ENCODE results near the gene REXO1.

The REXO1 gene

DNA sequence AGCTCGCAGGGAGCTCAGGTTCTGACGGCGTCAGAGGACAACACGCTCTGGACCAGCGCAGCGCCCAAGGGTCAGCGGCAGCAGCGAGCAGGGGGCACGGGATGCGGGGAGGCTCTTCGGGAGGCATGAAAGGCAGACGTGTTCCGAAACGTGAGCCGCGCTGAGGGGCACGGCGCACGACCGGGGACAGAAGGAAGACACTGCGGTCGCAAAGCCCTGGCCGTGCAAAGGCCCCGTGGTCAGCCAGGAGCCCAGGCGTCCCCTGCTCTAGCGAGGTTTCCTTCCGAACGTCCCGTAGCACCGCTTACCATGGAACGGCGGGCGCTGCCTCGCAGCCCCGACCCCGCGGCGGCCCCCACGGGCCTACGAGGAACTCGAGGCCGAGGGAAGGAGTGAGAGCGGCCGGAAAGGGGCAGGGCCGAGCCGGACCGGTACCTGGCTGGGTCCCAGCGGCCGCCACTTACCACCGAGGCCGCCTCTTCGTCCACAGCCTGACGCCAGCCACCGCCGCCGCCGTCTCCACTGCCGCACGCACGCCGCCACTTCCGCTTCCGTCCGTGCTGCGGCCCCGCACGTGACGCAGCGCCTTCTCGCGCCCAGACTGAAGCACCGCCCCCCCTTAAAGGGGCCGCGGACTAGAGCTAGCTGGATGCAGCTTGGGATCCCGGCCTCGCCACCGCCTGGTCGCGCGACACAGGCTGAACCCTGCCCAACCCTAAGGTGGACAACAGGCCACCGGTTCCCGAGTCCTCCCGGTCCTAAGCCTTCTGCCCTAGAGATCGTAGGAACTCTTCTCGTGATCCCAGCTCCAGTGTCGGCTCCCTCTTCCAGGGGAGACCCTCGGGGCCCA lies 27.6 kb upstream of the REXO1 start:
- peak; percentile 93 for DNase-seq (ENCODE audit: low spot score)

- DNase-seq (ENCODE audit: low spot score), result peak; percentile 50
Observed at GRCh38 chr19:1875265-1875645, 27.0 kb upstream of the REXO1 start.

DNA sequence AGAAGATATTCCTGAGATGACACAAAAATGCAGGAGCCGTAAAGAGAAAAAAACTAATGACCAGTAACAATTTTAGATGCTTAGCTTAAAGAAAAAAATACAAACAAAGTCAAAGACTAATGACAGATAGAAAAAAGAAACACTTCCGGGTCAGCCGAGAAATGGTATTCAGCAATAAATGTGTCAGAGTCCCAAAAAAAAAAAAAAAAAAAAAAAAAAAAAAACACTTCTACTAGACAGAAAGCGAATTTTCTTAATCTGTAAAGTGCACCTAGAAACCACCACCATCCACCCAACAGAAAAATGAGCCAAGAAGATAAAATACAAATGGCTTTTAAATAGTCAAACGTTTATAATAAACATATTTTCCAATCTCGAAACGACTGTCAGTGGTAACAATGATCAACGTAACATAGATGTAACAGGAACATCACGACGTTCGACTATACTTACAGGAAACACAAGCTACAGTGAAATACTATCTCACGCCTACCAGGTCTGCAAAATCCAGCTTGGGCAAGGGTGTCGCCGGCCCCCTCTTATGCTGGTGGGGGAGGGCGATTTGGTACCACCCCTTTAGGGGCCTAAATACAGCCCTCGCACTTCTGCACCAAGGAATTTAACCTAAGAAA lies 26.4 kb upstream of the REXO1 start:
- DNase-seq (ENCODE audit: low spot score), result peak; percentile 59

DNA sequence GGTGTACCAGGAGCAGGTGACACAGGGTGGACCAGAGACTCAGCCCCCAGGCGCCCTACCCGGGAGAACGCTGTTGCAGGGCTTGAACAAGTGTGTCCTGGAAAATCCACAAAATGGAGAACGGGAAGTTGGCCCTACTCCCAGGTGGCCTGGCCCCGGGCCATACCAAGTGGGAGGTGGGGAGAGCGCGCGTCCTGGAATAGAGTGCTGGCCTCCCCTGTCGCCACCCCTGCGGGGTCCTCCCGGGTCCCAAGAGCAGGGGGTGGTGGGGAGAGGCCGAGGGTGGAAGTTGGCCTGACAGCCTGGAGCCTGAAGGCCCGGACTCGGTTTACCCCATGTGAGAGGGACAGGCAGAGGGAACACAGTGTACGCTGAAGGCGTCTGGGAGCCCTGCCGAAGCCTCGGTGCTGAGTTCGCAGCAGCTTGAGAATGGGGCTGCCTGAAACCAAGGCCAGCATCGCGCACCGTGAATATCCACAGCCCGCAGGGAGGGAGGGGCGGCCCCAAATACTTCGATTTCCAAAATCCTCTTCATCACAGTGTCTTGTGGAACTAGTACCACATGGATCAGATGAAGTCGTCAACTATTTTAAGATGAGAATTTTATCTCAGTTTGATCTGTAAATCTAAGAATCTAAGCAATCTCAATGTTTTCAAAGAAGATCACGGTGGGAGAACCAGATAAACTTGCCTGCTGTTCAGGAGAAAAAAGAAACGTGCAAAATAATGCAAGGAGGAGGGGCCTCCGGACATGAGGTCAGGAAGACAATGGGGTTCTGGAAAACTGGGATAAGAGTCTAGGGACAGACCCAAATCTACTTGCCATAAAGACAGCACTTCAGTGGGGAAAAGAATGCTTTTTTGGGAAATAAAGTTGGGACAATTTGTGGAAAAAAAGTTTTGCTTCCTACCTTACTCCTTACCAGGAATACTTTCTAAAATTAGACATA lies 25.5 kb upstream of the REXO1 start:
- DNase-seq (ENCODE audit: low spot score), result no peak

GRCh38 chr19:1872807-1873523 lies 24.7 kb upstream of the REXO1 start:
- no peak for DNase-seq (ENCODE audit: low spot score)

- DNase-seq (ENCODE audit: low spot score), result no peak
Observed at GRCh38 chr19:1871630-1872029, 23.3 kb upstream of the REXO1 start.

GRCh38 chr19:1871140-1871597 lies 22.9 kb upstream of the REXO1 start:
- DNase-seq (ENCODE audit: low spot score), result no peak

- DNase-seq (ENCODE audit: low spot score), result no peak
Observed at GRCh38 chr19:1868971-1869370, 20.7 kb upstream of the REXO1 start.

DNA sequence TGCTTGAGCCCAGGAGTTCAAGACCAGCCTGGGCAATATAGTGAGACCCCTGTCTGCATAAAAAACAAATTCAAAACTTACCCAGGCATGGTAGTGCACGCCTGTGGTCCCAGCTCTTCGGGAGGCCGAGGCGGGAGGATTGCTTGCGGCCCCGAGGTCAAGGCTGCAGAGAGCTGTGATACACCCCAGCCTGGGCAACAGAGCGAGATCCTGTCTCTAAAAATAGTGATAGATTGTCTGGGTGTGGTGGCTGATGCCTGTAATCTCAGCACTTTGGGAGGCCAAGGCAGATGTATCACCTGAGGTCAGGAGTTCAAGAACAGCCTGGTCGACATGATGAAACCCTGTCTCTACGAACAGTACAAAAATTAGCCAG lies 19.1 kb upstream of the REXO1 start:
- no peak for DNase-seq (ENCODE audit: low spot score)

DNA sequence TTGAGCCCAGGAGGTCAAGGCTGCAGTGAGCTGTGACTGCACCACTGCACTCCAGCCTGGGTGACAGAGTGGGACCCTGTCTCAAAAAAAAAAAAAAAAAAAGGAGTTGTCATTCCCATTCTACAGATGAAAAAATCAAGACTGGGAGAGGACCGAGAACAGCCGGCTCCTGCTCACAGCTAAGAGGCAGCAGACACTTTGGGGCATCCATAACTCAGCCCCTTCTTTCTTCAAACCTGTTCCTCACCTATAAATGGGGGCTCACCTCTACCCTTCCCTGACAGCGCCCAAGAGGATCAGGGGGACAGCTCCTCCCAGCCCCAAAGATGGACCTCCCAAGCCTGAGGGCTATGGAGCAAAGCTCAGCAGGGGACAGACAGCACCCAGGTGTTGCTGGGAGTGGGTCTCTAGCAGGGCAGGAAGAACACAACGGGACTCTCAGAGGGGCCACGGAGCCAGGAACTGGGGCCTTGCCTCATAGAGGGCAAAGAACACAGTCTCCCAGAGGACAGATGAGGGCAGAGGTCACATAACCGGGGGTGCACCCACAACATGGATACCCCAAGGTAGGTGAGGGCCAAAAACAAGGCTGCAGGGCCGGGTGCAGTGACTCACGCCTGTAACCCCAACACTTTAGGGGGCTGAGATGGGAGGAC lies 18.5 kb upstream of the REXO1 start:
- DNase-seq (ENCODE audit: low spot score), result no peak

DNA sequence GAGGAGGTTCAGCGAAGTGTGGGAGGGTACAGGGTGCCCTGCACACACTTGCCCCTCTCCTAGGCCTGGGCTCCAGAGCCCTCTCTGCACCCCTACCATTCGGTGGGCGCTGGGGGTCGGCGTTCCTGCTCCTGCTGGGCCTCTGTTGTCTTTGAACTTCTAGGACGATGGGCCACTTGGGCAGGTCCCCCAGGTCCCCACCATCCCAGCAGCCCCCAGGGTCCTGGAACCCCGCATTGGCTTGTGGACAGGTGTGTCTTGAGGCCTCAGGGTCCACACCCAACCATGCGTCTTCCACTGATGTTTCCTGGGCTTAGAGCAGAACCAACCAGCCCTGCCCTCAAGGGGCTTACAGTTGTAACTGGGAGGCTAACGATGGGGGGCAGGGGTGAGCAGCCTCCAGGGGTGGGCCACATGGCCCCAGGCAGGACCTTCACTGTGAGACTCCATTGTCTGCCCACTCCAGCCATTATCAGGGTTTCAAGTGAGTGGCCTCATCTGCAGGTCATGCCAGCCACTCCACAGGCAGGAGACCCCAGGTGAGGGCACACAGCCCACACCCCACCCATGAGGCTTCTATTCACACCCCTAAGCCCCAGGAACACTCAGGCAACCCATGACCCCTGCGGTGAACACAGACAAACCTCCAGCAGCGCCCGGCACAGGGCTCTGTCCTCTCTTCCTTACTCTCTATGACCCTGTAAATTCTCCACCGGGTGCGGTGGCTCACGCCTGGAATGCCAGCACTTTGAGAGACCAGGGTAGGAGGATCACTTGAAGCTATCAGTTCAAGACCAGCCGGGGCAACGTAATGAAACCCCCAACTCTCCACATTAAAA lies 17.1 kb upstream of the REXO1 start:
- no peak for DNase-seq (ENCODE audit: low spot score)

DNA sequence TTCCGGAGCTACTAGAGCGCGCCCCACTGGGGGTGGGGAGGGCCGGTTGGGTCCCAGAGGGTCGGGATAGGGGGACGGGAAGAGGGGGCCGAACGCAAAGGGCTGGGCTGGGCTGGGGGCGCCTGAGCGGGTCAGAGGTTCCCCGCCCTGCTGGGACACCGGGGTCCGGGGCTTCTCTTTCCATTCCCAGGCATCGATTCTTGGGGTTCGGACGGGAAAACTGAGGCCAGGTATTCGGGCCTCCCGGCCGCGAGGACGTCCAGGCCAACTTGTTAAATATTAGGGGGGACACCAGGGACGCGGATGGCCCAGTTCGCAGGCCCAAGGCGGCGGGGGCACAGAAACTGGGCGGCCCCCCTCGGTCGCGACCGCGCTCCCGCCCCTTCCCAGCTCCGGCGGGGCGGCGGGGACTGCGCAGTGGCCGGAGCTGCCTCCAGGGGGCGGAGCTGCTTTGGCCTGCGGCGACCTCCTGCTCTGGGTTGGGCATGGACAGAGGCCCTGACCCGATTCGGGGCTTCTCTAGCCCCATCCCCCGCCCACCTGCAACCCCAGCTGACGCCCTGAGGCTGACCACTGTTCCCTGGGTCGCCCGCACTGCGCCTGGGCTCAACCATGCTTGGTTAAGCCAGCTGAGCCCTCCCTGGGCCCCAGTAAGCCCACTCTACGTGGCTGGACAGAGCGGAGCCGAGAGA lies 16.3 kb upstream of the REXO1 start:
- DNase-seq (ENCODE audit: low spot score), result peak; percentile 76

- DNase-seq (ENCODE audit: low spot score), result peak; percentile 94
Observed at GRCh38 chr19:1863638-1864479, 15.6 kb upstream of the REXO1 start.

GRCh38 chr19:1863328-1863637 lies 15.0 kb upstream of the REXO1 start, which contains the start of gene KLF16:
Gene KLF16, minus strand, starts transcription at chr19:1863579. Its CDS starts 82 bp downstream, at chr19:1863497.
- DNase-seq (ENCODE audit: low spot score), result no peak

- DNase-seq (ENCODE audit: low spot score), result peak; percentile 77
Observed at GRCh38 chr19:1862424-1863327, 14.4 kb upstream of the REXO1 start.

- no peak for DNase-seq (ENCODE audit: low spot score)
Observed at GRCh38 chr19:1862068-1862423, 13.8 kb upstream of the REXO1 start.

DNA sequence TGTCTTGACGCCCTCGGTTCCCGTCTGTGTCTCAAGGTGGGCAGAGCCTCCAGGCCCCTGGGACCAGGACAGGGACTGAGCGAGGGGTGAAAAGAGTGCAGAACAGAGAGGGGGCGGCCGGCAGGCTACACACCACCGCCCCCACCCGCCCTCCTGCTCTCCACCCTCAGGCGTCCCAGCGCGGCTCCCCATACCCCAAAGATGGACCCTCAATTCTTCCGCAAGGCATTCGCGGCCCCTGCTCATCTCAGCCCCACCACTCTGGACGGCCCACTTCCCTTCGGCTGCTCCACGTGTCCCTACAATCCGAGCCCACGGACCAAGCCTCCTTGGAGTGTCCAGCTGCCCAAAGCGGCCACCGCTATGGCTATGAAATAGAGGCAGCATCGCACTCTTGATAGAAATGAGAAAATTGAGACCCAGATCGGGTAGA lies 13.3 kb upstream of the REXO1 start:
- DNase-seq (ENCODE audit: low spot score), result no peak
